Measurements from ENCODE around the gene GCKR. TPM values are rescaled to one million over a fixed set of nuclear protein-coding genes. Genes with fewer than 3 reads are reported as not detected.

Gene GCKR
- total RNA-seq, 4 donors from 2014 or later, result 0.13 TPM; not detected in 3

DNA sequence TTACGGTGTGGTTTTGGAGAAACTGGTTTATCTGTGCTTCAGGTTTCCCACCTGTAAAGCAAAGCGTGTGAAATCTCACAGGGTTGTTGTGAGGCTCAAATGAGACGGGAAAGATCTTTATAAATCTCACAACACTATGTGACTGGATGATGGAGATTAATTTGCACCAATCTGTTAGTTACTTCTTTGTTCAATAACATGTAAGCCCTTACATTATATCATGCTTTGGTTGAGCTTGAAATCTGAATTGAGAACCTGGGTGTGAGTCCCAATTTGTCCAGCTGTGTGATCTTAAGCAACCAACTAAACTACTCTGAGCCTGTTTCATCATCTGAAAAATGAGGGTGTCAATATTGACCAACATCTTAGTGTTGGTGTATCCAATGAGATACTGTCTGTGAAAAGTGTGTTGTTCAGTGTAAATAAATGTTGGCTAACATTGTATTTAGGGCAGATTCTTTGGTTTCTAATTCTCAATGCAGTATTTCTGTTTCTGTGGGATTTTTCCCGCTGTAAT, 741 bp upstream of the GCKR start:
- Histone ChIP-seq H3K27me3 (no peaks in the 10 kb centered on the region), H3K27ac (no peak overlapping the region), H3K4me1 (peaks cover 0 to 5% of the 10 kb centered on the region in 2 donors), H3K9me3 (no peaks in the 10 kb centered on the region), H3K4me3 (replicated peaks in 1 of 3) (no peak overlapping the region), H3K36me3 (no peaks in the 10 kb centered on the region)
- TF ChIP-seq POLR2A (IDR thresholded peaks at IDR 0.05), result no peak
- TF ChIP-seq, protein P1, sequence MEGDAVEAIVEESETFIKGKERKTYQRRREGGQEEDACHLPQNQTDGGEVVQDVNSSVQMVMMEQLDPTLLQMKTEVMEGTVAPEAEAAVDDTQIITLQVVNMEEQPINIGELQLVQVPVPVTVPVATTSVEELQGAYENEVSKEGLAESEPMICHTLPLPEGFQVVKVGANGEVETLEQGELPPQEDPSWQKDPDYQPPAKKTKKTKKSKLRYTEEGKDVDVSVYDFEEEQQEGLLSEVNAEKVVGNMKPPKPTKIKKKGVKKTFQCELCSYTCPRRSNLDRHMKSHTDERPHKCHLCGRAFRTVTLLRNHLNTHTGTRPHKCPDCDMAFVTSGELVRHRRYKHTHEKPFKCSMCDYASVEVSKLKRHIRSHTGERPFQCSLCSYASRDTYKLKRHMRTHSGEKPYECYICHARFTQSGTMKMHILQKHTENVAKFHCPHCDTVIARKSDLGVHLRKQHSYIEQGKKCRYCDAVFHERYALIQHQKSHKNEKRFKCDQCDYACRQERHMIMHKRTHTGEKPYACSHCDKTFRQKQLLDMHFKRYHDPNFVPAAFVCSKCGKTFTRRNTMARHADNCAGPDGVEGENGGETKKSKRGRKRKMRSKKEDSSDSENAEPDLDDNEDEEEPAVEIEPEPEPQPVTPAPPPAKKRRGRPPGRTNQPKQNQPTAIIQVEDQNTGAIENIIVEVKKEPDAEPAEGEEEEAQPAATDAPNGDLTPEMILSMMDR (IDR thresholded peaks at IDR 0.05), result no peak
- 56 to 66% methylated on average over 4 of the region's 4 CpGs for WGBS, 2 donors
- intact Hi-C loops (cut with DNase I), result loop anchor here (10.0 kb wide), 2 partner anchors 61 to 169 kb away; partner anchors contain the start of genes SLC4A1AP and SUPT7L
- DNase-seq, result no peak

DNA sequence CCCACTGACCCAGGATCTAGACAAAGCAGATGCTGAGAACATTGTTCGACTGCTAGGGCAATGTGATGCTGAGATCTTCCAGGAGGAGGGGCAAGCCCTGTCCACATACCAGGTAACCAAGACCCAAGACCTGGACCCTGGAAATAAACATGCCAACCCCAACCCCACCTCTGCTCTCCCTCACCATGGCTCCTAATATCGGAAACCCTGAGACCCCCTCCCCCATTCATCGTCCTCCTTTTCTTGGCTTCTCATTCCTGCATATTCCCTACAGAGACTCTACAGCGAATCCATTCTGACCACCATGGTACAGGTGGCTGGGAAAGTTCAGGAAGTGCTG, 619 bp downstream of the GCKR start:
- DNase-seq, result no peak
- no peak overlapping the region for H3K4me3 ChIP-seq (replicated peaks in 1 of 3)
- H3K4me1 ChIP-seq, result peaks cover 0 to 5% of the 10 kb centered on the region in 2 donors
- no peaks in the 10 kb centered on the region for H3K9me3 ChIP-seq
- intact Hi-C loops (cut with DNase I), result loop anchor here (10.0 kb wide), 2 partner anchors 62 to 168 kb away; partner anchors contain the start of genes SLC4A1AP and SUPT7L
- H3K36me3 ChIP-seq, result no peaks in the 10 kb centered on the region
- WGBS, 2 donors, result 73 to 79% methylated on average over 4 of the region's 4 CpGs
- TF ChIP-seq POLR2A (IDR thresholded peaks at IDR 0.05), result no peak
- TF ChIP-seq, protein P1 (IDR thresholded peaks at IDR 0.05), result no peak
- no peaks in the 10 kb centered on the region for H3K27me3 ChIP-seq
- no peak overlapping the region for H3K27ac ChIP-seq

- intact Hi-C loops (cut with DNase I), result loop anchor here (10.0 kb wide), 2 partner anchors 64 to 166 kb away; partner anchors contain the start of genes SLC4A1AP and SUPT7L
- H3K27me3 ChIP-seq, result no peaks in the 10 kb centered on the region
- no peaks in the 10 kb centered on the region for H3K36me3 ChIP-seq
- H3K27ac ChIP-seq, result no peak overlapping the region
- no peak for TF ChIP-seq POLR2A (IDR thresholded peaks at IDR 0.05)
- TF ChIP-seq, protein P1 (IDR thresholded peaks at IDR 0.05), result no peak
- H3K4me3 ChIP-seq (replicated peaks in 1 of 3), result no peak overlapping the region
- no peaks in the 10 kb centered on the region for H3K9me3 ChIP-seq
- H3K4me1 ChIP-seq, result peaks cover 0 to 5% of the 10 kb centered on the region in 2 donors
- DNase-seq, result no peak
- WGBS, 2 donors, result 86 to 91% methylated on average over 3 of the region's 3 CpGs
Observed at GRCh38 chr2:27498975-27499374, 2.3 kb downstream of the GCKR start.

DNA sequence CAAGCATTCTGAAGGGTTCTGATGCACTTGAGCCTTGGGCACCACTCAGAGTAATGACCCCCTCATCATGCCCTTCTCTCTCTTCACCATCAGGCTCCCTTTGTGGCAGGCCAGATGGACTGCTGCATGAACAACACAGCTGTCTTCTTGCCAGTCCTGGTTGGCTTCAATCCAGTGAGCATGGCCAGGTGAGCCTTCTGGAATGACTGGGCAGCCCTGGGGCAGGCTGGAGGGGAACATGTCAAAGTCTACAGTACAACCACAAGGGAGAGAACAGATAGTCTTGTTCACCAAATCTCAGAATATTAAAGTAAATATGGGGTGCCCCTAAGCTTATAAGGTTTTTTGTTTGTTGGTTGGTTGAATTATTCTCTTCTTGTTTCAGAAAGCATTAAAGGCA, 4.4 kb downstream of the GCKR start:
- TF ChIP-seq, protein P1 (IDR thresholded peaks at IDR 0.05), result no peak
- TF ChIP-seq POLR2A (IDR thresholded peaks at IDR 0.05), result no peak
- Histone ChIP-seq H3K4me3 (replicated peaks in 1 of 3) (no peak overlapping the region), H3K27ac (no peak overlapping the region), H3K4me1 (no peaks in the 10 kb centered on the region), H3K27me3 (no peaks in the 10 kb centered on the region), H3K36me3 (no peaks in the 10 kb centered on the region), H3K9me3 (no peaks in the 10 kb centered on the region)
- DNase-seq, result peak; percentile 68 to 77
- intact Hi-C loops (cut with DNase I), result no loop called here

DNA sequence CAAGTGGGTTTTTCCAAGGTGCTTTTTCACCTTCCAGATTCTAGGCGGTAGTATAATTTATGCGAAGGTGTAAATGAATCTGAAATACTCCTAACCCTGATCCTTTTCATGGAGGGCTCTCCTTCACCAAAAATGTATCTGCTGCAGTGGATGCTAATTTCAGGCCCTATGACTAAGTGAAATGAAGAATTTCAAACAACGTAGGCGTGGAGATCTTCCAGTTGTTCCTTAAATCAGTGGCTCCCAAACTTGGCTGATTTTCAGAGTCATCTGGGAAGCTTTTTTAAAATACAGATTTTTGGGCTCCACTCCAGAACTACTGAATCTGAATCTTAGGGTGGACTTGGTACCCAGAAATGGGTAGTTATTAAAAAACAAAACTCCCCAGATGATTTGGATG, 5.5 kb downstream of the GCKR start:
- Histone ChIP-seq H3K27me3 (no peaks in the 10 kb centered on the region), H3K4me1 (no peaks in the 10 kb centered on the region), H3K36me3 (no peaks in the 10 kb centered on the region), H3K27ac (no peak overlapping the region), H3K9me3 (no peaks in the 10 kb centered on the region), H3K4me3 (replicated peaks in 1 of 3) (no peak overlapping the region)
- TF ChIP-seq, protein P1 (IDR thresholded peaks at IDR 0.05), result no peak
- TF ChIP-seq POLR2A (IDR thresholded peaks at IDR 0.05), result no peak
- WGBS, 2 donors, result 83 to 94% methylated on average over 4 of the region's 4 CpGs
- no peak for DNase-seq
- intact Hi-C loops (cut with DNase I), result no loop called here
